ENCODE results near the gene LAX1. TPM values are rescaled to one million over a fixed set of nuclear protein-coding genes. Genes with fewer than 3 reads are reported as not detected.
A peak's percentile ranks its signal among the peaks of the same experiment; 100 is the strongest.

LAX1 gene
- total RNA-seq, 1 experiment from 2014 or later, result not detected

DNA sequence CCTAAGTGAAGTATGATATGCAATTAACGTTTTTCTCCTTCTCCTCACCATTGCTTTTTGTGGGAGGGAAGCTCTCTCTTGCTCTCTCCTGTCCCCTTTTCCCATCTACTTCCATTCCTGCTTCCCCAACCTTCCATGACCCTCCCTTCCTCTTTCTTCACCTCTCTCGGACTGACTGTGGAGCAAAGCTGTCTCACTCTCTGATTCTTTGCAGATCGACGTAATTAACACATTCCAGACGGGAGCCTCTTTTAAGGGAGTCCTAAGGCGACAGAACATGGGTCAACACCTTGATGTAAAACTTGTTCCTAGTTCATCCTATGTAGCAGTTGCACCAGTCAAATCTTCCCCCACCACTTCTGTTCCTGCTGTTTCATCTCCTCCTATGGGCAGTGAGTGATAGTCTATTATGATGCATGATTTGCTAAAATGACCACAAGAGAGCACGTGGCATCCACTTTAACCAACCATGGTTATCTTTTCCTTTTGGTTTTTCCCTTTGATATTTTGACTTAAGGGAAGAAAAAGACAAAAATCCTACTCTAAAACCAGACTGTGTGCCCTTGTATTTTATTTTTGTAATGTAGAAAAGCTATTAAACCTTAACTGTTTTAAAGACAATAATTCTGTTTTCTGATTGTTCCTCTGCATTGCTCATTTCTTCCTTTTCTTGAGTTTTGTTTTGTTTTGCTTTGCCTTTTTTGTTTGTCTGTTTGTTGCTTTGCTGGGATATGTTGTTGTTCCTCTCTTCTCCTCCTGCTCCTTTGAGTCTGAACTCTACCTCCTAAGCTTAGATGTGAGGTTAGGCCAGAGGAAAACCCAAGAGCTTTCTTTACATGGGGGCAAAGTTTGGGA is 31.7 kb upstream of the LAX1 start (continued):
- TF ChIP-seq, protein P1, sequence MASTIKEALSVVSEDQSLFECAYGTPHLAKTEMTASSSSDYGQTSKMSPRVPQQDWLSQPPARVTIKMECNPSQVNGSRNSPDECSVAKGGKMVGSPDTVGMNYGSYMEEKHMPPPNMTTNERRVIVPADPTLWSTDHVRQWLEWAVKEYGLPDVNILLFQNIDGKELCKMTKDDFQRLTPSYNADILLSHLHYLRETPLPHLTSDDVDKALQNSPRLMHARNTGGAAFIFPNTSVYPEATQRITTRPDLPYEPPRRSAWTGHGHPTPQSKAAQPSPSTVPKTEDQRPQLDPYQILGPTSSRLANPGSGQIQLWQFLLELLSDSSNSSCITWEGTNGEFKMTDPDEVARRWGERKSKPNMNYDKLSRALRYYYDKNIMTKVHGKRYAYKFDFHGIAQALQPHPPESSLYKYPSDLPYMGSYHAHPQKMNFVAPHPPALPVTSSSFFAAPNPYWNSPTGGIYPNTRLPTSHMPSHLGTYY (CRISPR knock-in tag; IDR thresholded peaks at IDR 0.05), result no peak

DNA sequence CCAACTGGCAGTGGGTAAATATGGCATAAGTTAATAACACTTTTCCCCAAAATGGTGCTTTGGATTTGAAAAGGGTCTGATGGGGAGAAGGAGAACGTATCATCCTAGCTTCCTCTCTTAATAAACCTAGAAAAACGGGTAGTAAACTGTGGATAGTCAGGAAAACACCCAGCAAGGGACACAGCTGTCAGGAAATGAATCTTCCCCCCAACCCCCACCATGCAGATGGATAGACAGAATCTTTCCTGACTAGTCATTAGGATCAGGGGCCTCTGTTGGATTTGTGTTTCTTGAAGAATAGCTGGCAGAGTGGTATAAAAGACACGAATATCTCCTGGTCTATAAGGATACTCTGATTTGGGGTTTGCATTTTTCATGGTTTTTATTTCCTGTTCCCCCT is 22.5 kb upstream of the LAX1 start:
- no peak for ATAC-seq
- ChIA-PET POLR2A (no interaction called here), CTCF (interaction anchor here (0.6 kb wide), 1 partner anchor 150 kb away, joined by 3 read pairs; no protein-coding TSS in a partner anchor)
- Mint-ChIP-seq H3K4me1 (peaks cover 27% of the 10 kb centered on the region), H3K36me3 (peaks cover 4% of the 10 kb centered on the region; the same call in 1 of the 2 replicates), H3K27ac (no peak overlapping the region), H3K27me3 (ENCODE audit: low read depth) (no peaks in the 10 kb centered on the region), H3K9me3 (no peaks in the 10 kb centered on the region), H3K4me3 (no peak overlapping the region)
- no peak for TF ChIP-seq GABPB1 (CRISPR knock-in tag; IDR thresholded peaks at IDR 0.05)
- no peak for DNase-seq (ENCODE audit: low spot score)

DNA sequence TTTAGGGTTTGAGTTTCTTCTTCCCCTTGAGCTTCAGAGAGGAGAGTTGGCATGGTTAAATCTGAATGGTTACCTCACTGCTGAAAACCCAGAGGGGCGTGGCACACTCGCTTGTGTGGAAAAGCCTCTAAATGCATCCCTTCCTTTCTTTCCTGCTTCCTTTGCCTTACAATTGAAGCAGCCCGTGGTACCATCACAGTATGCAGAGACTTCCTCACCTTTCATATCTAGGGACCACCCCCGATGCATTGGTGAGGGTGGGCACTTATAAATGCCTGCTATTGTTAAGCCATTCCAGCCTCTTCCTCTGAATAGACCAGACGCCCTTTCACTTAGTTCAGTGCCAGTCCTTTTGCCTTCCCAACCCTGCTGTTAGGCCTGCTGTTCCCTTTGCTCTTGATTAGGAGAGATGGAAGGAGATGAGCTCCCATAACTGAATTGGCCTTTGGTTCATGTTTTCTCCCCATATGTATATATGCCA is 21.9 kb upstream of the LAX1 start:
- Mint-ChIP-seq H3K4me3 (no peak overlapping the region), H3K9me3 (no peaks in the 10 kb centered on the region), H3K36me3 (peaks cover 4% of the 10 kb centered on the region; the same call in 1 of the 2 replicates), H3K27ac (no peak overlapping the region; the same call in 1 of the 2 replicates), H3K4me1 (peaks cover 27% of the 10 kb centered on the region), H3K27me3 (ENCODE audit: low read depth) (no peaks in the 10 kb centered on the region)
- ATAC-seq, result peak; percentile 55
- TF ChIP-seq CBFB (CRISPR knock-in tag; IDR thresholded peaks at IDR 0.05; ENCODE audit: low read depth) (no peak), IRF2 (CRISPR knock-in tag; IDR thresholded peaks at IDR 0.05; ENCODE audit: borderline replicate concordance, low read depth) (no peak), FOXK1 (CRISPR knock-in tag; IDR thresholded peaks at IDR 0.05) (no peak), ETV6 (CRISPR knock-in tag; IDR thresholded peaks at IDR 0.05) (no peak)
- TF ChIP-seq, protein P2, sequence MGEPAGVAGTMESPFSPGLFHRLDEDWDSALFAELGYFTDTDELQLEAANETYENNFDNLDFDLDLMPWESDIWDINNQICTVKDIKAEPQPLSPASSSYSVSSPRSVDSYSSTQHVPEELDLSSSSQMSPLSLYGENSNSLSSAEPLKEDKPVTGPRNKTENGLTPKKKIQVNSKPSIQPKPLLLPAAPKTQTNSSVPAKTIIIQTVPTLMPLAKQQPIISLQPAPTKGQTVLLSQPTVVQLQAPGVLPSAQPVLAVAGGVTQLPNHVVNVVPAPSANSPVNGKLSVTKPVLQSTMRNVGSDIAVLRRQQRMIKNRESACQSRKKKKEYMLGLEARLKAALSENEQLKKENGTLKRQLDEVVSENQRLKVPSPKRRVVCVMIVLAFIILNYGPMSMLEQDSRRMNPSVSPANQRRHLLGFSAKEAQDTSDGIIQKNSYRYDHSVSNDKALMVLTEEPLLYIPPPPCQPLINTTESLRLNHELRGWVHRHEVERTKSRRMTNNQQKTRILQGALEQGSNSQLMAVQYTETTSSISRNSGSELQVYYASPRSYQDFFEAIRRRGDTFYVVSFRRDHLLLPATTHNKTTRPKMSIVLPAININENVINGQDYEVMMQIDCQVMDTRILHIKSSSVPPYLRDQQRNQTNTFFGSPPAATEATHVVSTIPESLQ (CRISPR knock-in tag; IDR thresholded peaks at IDR 0.05), result no peak
- no peak for DNase-seq (ENCODE audit: low spot score)
- CTCF ChIA-PET, result no interaction called here
- POLR2A ChIA-PET, result no interaction called here

DNA sequence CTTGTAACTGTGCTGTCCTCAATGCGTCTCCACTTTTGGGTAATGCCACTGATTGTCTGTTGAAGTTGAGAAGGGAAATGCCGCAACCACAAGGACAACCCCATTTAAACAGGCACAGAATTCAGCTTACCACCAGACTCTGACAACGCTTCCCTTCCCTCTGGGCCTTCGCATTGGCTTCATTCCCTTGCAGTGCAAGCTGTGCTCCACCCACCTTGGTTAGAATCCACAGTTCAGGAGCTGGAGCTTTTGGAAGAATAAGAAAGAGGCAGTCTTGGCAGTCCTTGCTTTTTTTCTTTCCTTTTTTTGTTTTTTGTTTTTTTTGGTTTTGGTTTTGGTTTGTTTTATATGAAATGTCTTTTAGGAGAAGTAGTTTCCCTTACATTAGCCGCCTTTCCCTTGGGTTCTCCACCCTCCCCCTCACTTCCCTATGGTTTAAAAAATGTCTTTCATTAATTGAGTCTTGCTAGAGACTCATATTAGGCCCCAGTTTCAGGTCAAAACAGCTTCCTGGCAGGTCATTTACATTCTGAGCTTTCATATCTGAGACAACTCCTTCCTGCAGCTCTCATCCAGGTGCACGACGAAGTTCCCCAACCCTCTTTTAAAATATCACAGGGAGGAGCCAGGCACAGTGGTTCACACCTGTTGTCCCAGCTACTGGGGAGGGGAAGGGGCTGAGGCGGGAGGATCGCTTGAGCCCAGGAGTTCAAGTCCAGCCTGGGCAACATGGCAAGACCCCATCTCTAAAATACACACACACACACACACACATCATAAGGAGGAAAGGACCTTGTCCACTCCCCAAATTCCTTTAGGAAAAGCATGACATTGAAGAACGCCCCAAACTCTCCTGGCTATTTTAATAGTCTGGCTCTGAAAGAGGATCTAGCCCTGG is 20.7 kb upstream of the LAX1 start:
- no peaks in the 10 kb centered on the region for H3K9me3 Mint-ChIP-seq
- CTCF ChIA-PET, result no interaction called here
- DNase-seq (ENCODE audit: low spot score), result peak; percentile 23
- peaks cover 27% of the 10 kb centered on the region for H3K4me1 Mint-ChIP-seq
- H3K27me3 Mint-ChIP-seq (ENCODE audit: low read depth), result no peaks in the 10 kb centered on the region
- H3K4me3 Mint-ChIP-seq, result no peak overlapping the region
- H3K36me3 Mint-ChIP-seq, result peaks cover 4% of the 10 kb centered on the region; the same call in 1 of the 2 replicates
- POLR2A ChIA-PET, result interaction anchor here (0.6 kb wide), 1 partner anchor 80 kb away, joined by 4 read pairs; no protein-coding TSS in a partner anchor
- ATAC-seq, result peak; percentile 89
- TF ChIP-seq, protein P3, sequence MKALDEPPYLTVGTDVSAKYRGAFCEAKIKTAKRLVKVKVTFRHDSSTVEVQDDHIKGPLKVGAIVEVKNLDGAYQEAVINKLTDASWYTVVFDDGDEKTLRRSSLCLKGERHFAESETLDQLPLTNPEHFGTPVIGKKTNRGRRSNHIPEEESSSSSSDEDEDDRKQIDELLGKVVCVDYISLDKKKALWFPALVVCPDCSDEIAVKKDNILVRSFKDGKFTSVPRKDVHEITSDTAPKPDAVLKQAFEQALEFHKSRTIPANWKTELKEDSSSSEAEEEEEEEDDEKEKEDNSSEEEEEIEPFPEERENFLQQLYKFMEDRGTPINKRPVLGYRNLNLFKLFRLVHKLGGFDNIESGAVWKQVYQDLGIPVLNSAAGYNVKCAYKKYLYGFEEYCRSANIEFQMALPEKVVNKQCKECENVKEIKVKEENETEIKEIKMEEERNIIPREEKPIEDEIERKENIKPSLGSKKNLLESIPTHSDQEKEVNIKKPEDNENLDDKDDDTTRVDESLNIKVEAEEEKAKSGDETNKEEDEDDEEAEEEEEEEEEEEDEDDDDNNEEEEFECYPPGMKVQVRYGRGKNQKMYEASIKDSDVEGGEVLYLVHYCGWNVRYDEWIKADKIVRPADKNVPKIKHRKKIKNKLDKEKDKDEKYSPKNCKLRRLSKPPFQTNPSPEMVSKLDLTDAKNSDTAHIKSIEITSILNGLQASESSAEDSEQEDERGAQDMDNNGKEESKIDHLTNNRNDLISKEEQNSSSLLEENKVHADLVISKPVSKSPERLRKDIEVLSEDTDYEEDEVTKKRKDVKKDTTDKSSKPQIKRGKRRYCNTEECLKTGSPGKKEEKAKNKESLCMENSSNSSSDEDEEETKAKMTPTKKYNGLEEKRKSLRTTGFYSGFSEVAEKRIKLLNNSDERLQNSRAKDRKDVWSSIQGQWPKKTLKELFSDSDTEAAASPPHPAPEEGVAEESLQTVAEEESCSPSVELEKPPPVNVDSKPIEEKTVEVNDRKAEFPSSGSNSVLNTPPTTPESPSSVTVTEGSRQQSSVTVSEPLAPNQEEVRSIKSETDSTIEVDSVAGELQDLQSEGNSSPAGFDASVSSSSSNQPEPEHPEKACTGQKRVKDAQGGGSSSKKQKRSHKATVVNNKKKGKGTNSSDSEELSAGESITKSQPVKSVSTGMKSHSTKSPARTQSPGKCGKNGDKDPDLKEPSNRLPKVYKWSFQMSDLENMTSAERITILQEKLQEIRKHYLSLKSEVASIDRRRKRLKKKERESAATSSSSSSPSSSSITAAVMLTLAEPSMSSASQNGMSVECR (CRISPR knock-in tag; IDR thresholded peaks at IDR 0.05; ENCODE audit: borderline replicate concordance), result no peak
- TF ChIP-seq ZNF121 (CRISPR knock-in tag; IDR thresholded peaks at IDR 0.05), result peak; percentile 90; the same call in 1 of the 2 replicates
- H3K27ac Mint-ChIP-seq, result peak overlapping the region; percentile 51
